Stimulated activated CD4-positive, alpha-beta T cell treated with anti-CD3 and anti-CD28 coated beads, Interleukin-1b, Interleukin-23, amount 100 ng/mL, for 48 hours (primary cell): ENCODE measurements around the gene KLHL35.

Experiments used
- DNase-seq: peaks from one replicate; pipeline ENCODE4 v3.0.0-alpha.2; 2020

Gene KLHL35

DNA sequence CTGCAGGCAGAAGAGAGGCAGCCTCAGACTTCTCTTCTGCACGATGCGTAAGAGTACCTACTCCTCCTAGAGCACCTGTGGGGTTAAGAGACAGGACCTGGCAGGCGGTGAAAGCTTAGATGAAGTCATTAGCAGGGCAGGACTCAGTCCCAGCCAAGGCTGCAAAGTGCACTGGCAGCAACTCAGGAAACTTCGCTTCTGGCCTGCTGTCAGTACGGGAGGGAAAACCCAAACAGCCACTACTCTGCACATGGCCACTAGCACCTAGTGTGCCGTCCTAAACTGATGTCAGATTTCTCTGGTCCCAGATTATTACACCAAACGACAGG lies 8.8 kb upstream of the KLHL35 start:
- DNase-seq = no peak

DNA sequence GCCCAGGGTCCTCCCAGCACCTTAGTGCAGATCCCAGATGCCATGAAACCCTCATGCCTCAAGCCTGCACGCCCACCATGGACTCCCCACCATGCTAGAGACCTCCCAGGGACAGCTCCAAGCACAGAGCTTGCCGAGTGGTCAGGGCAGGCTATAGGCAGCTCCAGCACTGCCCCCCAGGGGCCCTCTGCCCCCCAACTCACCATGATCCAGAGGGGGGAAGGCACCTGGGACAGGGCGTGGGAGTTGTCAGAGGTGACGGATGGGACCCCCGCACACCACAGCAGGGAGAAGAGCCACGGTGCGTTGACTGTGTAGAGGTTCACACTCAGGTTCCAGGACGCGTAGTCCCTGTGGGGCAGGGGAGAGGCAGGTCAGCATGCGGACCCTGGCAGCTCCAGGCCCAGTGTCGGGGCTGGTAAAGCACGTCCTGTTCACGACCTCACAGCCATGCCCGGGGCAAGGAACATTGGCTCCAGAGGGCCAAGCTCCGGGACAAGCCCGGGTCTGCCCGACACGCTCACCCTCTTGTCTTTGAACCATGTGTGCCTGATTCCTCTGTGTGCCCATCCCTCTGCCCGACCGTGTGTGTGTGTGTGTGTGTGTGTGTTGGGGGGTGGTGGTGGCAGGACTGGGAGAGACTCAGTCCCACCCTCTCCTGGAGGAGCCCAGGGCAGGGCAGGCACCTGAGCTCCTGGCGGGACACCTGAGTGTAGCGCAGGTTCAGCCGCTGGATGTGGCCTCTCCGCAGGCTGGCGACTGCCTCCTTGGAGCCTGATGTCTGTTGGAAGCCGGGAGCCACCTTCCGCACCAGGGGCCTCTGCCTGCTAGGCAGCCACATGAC lies 8.2 kb upstream of the KLHL35 start:
- DNase-seq = no peak

DNA sequence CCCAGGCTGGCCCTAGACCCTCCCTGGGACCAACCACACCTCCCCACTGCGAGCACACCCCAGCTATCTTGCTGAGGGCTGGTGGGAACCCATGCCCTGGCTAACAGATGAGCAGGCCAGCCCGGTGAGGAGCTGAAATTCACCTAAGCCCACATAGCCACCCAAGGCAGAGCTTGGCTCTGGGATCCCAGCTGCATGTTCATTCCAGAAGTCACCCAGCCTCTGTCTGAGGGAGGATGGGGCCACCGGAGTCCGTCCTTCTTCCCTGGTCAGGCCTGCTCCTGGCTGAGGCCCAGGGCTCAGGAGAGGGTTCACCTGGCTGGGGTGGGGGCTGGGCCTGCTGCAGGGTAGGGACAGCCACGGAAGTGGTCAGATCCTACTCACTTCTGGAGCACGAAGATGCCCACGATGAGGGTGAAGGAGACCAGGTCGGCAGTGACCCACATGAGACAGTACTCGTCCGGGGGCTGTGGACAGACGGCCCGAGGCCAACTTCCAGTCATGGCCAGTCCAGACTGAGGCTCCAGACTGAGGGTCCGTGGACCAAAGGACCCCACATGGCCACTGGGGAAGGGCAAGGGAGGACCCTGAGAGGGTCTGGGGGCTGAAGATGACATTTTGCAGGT lies 6.6 kb upstream of the KLHL35 start:
- no peak for DNase-seq

DNA sequence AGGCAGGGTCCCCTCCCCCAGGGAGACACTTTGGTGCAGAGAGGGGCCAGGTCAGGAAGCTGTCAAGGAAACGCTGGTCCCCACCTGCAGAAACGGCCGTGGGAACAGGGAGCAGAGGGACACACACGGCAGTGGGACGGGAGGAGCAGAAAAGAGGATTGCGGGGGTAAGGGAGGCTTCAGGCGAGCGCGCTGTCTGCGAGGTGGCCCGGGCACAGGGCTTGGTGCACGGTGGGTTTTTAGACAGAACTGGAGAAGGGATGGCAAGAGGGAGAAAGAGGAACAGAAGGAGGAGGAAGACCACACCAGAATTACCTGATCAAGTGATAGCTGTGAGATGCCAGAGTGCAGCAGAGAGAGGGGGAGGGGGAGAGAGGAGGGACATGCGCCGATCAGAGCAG lies 6.0 kb upstream of the KLHL35 start:
- DNase-seq = no peak

DNA sequence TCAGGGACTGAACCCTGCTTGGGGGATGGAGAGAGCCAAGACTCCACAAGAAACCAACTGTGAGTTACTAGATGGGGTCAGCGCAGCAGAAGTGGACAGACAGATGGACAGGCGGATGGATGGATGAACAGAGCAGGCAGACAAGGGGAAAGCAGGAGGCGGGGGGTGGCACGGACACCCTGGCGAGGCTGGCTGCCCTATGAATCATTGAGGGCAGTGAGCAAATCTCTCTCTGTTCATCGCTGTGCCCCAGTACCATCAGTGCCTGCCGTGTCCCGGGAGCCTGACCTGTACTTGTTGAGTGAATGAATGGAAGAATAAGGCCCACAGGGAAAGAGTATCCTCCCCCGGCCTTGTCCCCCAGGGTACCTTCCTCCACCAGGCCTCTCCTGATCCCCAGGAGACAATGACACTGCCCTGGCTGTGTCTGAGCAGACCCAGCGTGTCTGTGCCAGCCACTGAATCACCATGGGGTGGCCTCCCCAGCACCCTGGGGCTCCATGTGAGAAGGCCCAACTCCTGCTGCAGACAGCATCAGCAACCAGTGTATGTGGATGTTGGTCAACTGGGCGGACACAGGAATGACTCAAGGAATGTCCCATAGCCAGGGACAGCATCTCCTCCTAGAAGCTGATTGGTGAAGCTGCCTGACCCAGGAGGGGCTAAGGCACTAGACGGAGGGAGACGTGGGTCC lies 5.1 kb upstream of the KLHL35 start:
- DNase-seq = no peak

DNA sequence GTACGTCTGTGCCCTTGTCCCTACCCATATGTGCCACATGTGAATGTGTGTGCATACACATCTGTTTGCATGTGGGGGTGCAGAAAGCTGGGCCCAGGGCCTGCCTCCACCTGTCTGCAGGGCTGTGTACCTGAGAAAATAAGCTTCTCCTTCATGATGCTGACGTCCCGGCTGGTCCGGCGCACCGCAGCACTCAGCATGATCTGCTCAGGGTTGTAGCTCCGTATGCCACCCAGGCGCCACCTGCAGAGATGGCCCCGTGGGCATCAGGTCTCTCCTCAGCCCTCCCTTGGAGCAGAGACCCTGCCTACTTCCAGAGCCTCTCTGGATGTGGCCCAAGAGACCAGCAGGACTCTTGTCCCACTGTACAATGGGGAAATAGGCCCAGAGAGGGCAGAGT lies 3.8 kb upstream of the KLHL35 start:
- DNase-seq = no peak

DNA sequence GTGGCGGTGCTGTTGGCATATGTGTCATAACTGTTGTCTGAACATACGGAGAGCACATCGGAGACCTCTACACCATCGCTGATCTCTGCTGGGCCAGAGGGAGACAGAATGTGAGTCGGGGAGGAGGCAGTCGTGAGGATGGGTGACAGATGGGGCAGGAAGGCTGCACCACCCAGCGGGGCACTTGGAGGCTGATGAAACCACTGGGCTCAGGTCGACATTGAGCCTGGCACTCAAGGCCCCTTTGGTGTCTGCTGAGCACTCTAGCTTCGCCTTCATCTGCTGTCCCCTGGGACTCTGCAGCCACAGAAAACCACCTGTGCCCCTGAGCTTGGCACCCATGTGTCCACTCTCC lies 2.5 kb upstream of the KLHL35 start:
- DNase-seq = no peak

DNA sequence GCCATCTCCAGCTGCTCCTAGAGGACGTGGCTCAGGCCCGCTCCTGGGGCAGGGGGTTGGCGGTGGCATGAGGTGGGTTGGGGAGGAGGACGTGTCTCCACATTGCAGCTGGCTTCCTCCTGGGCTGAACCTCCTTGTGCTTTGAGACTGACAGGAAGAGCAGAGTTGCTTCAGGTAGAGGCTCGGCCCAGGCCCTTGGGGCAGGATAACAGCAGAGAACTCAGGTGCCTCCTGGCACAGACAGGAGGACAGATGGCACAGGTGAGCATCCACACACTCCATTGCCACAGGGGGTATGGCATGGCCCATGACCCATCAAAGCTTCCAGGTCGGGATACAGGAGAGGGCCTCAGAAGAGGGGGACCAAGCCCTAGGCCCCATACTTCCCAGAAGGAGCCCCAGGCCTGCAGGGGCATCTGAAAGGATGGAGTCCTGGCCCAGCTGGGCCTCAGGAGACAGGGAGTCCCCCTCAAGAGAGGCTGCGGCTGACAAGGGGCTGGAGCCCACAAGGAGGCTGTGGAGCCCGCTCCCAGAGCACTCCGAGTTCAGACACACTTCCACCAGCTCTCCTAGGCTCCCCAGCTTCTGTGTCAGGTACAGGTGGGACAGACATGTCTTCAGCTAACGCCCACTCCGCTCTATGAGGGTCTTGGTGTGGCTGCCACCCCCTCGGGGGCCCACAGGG lies 2.0 kb upstream of the KLHL35 start:
- DNase-seq = no peak

DNA sequence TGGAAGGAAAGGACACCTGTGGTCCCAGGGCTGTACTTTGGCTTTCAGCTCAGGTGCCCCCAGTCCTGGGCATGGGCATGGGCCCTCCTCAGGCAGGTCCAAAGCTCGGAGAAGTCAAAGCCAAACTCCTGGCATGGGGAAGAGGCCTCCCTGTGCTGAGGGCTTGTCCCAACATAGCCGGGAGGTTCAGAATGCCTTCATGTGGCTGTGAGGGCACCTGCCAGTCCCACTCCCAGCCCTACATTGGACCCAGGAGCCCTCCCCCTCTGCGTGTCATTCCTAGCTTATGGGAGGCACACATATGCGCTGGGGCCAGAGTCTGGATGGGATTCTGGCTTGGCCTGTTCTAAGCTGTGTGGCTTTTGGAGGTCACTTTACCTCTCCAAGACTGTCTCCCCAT lies 1.0 kb upstream of the KLHL35 start:
- DNase-seq = no peak

DNA sequence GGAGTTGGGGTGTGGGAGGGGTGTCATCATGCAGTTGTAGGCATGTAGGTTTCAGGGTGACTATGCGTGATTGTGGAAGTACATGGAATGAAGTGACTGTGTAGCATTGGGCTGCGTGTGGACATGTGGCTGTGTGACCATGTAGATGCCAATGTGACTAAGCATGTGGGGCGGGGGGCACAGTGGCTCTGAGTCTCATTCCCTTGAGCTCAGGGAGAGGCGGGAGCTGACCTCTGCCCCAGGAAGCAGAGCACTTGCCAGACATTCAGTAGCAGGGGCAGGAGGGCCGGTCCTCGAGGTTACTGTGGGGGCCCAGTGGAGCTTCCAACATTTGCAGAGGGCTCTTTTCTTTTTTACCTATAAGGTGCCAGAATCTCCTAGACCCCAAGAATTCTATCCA lies 440 bp upstream of the KLHL35 start:
- no peak for DNase-seq

DNA sequence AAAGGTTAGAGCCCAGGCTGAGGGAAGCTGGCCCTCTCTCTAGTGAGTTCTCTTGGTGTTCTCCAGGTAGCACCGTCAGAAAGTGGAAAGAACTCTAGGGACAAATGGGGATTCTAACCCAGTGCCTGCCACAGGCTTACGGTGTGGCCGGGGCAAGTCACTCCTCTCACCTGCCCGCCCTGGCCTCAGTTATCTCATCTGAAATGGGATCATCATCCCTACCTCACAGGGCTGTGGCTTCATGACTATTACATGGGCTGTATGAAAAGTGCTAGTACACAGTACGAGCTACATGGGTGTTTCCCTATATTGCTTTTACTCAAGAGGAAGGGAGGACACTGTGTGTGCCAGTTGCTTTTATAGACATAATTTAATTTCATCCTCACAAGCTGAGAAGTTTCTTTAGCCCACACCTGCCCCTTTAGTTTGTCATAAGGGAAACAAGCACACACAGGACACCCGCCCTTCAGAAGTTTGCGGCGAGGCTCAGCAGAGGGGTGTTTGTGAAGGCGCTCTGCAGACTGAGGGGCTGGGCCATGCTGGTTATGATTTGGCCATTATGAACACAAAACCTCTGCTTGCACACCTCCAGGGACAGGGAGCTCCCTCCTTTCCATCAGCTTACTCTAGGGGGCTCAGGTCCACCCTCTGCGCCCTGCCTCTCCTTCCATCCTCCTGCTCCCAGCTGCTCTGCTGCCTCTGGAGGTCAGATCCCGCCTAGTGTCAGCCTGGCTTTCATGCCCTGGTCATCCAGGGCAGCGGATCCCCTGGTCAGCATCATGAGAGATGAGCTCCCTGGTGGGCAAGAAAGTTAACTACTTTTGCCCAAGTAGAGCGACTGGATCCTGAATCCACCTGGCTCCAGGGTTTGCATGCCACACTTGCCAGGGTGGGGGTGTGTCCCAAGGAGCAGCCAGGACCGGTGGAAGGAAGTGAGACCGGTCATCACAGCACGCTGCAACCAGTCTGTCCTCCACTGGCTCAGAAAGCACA lies 1.2 kb downstream of the KLHL35 start:
- no peak for DNase-seq

DNA sequence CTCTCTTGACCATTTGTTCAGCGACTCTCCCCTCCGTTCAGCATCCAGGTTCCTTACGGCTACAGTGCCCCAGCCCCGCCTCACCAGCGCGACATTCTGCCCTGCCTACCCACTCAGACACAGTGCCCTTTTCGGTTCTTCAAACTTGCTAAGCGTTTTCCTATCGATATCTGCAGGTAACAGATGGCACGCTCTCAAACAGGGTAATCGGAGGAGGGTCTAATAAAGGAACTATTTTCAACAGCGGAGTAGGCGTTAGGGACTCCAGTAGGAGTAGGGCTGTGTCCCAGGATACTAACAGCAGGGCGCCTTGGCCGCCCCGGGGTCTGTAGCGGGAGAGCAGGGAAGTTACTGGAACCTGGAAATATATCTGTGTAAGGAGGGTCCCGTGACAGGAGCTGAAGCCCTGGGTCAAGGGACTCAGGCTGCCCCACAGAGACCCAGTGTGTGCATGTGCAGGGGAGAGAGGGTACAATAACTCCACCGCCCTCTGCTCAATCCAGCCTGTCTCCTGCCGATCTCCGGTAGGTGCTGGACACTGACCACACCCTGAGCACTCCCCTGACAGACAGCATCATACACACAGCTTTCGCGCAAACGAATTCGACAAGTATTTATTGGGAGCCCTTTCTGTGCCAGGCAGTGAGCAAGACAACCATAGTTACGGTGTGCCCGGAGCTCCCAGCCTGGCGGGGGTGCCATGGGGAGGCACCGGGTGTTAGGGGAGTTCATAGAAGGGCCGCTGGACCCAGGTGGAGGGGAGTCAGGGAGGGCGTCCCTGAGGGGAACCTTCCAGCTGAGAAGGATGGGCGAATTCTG lies 2.1 kb downstream of the KLHL35 start:
- no peak for DNase-seq

DNA sequence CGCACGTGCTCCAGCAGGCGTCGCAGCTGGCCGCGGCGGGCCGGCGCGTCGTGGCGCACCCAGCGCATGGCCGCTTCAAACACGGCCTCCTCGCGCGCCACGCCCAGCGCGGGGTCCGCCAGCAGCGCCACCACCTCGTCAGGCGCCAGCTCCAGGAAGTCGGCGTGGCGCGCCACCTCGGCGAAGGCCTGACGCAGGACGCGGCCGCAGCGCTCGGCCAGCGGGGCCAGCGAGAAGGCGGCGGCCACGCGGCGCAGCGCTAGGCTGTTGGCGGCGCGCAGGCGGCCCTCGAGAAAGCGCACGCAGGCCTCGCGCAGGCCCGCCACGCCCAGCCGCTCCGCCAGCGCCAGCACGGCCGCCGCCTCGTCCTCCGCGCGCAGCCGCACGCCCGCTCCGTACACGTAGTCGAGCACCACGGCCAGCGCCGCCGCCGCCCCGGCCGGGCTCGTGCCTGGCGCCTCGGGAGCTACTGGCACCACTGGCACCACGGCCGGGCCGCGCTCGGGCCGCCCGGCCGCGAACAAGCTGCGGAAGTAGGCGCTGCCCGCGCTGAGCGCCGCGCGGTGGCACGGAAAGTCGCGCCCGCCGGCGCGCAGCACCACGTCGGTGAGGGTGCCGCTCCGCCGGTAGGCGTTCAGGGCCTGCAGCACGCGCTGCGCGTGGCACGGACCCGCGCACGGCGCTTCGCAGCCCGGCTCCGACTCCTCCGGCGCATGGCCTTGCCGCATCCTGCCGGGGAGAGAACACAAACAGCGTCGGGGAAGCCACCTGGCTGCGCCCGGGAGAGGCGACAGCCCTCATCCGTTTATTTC lies 2.9 kb downstream of the KLHL35 start:
- DNase-seq = peak; percentile 62

DNA sequence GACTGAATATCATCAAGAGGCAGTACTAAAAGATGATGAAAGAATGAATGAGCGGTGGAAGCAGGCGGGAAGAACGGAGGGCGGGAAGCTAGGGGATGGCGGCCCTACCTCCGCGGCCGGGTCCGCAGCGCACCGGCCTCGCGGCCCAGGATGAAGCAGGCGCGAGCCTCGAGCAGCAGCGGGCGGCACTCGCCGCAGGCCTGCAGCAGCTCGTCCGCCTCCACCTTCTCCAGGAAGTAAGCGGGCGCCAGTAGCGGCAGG lies 3.4 kb downstream of the KLHL35 start:
- DNase-seq = no peak

DNA sequence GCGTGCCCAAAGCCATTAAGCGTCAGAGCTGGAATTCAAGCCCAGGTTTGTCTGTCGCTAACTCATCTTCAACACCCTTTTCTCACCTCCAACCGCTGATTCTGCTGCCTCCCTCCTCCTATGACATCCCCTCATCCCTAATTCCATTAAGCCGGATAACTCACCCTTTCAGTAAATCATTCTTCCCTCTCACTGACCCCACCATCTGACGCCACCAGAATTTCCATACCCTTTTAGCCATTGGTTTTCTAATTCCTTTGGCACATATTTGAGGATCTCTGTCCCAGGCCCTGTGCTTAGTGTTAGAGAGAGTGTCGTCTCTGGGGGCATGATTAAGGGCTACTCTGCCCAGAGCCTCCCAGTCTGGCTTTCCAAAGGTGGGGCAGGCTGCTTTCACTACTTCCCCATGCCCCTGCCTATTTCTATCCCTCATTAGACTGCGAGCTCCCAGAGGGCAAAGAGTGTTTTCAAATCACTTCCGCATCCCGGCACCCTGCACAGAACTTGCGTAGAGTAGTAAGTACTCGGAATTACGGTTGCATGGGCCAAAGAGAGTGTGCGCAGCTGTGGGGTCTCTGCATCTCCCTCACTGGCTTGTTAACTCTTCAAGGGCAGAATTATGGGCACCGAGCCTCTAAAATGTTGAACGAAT lies 3.9 kb downstream of the KLHL35 start:
- no peak for DNase-seq

DNA sequence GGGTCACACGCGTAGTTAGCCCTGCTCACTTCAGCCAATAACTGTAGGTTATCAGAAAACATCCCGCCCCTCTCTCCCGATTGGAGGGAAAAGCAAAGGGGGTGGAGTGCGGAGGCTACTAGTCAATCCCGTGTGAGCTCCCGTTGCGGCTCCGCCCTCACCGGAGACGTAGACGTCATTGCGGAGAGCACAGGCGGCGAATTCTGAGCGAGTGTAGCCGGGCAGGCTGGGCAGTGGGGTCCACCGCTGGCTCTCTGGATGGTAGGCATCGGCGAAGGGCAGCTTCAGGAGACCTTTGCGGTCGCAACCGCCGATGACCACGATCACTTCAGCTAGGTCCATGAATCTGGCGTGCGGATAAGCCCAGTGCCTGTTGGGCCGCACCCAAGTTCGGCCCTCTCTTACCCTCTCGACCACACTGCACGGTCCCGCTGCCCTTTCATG lies 4.7 kb downstream of the KLHL35 start:
- peak; percentile 83 for DNase-seq

DNA sequence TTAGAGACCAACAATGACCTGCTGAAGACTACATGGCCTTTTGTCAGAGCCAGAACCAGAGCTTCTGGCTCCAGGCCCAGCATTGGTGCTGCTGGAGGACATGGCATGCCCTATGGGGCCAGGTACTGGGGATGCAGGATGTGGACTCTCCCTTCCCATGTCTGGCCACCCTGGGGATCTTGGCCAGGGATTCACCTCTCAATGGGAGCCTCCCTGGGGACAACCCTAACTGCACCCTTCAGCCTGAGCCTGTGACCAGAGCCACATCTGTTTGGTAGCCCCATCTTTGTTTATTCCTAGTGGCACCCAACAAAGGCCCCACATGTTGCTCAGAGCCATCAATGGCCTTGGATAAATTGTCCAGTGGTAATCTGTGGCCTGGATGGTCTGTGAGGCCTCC lies 5.8 kb downstream of the KLHL35 start:
- DNase-seq = no peak

DNA sequence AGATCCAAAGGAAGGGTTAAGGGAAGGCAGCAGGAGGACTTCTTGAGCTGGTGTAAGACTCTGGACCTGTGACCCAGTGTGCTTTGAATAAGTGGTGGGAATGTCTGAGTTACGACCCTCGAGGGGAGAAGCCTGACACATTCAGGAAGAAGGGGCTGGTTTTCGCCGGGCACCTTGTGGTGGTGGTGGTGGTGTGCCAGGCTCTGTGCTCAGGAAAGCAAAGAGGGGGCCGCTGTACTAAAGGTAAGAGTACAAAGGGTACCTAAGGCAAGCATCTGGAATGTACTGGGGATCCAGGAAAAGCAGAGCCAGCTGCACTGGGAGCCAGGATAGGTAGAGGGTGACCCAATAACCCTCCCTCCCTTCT lies 6.3 kb downstream of the KLHL35 start:
- DNase-seq = no peak

DNA sequence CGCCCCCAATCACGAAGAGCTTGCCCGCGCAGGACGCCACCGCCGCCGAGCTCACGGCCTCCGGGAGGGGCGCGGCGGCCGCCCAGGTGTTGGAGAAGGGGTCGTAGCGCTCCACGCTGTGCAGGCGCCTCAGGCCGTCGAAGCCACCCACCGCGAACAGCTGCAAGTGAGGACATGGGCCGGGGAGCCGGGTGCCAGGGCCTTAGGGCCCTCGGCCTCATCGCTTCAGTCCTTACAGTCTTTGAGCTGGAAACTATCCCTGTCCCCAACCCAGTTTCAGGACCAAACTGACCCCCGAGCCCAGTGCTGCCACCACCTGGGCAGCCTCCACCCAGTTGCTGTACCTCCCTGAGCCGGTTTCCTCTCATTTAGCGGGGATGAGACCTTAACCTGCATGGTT lies 7.6 kb downstream of the KLHL35 start:
- no peak for DNase-seq

DNA sequence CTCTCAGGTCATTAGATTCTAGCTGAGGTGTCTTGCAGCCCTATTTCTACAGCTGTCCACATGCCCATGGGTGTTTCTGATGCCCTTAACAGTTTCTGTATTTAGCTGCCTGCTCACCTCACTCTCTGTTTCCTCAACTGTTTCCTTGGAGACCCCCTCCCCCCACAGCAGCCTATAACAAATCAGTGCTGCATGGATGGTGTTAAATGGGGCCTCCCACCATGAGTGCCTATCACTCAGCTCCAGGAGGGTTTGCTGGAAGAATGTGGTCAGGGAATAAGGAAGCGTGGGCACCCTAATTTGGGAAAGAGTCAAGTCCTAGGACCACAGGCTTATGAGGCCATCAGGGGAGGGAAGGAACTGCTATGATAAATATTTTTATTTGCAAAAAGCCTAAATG lies 8.6 kb downstream of the KLHL35 start:
- DNase-seq = no peak

DNA sequence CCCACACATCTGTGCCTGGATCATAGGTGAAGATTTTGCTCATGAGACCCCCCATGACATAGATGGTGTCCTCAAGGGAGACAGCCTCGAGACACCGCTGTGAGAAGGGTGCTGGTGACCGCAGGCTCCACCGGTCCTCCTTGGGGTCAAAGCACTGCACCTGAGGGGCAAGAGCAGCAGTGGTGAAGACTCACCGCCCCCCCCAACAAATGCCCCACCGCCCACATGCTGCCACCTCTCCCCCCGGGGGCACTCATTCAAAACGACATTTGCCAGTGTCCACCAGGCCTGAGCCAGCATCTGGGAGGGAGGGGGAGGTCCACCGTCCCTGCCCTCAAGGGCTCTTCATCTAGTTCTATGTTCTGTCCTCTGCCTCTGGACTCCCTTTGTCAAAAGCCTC lies 9.3 kb downstream of the KLHL35 start:
- no peak for DNase-seq
